A204.1 (cell line): Measurements from ENCODE around the gene TLX3.
"Not testable (repeated sequence)": the region's sequence is repeated elsewhere in the genome, so short reads cannot be mapped to it uniquely, and the experiment has no call there.

Source experiments
- FAIRE-seq: peaks from 2 replicates; lab custom pipeline; 2012; peaks lifted over from hg19 to GRCh38; lab: Jason Lieb, UNC

The TLX3 gene

DNA sequence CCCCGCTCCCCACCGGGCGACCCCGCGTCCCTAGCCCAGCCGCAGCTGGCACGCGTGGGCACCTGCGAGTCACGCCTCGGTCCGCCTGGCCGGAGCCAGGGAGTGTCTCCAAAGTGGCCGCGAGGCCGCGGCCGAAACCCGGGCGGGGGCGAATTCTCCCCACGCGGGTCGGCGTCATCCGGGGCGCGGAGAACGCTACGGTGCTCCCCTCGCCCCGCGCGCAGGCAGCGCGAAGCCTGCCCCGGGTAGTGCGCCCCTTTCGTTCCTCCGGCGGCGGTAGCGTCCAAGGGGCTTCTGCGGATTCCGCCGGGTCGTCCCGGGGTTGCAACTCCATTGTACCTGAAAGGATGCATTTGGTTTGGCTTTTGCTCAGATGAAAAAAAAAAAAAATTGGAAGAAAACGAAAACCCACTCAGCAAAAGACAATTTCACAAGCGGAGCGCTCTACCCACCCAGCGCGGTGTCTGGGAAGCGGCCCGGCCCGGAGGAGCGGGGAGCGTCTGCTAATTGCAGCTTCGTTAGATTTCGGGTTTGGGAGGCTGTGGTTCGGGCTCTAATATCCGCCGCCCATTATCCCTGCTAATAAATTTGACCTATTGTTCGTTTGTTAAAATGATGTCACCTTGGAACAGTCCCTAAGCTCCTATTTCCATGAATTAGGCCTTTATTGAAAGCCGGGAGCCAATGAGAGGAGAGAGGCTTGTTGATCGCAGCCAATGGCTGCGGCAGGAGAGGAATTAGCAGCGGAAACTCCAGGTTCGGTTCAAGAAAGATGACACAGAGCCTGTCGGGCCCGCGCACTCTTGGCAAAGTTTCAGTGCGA, at the start of gene TLX3:
Gene TLX3 (plus strand): TSS at position 796 of the 823 bp plus-strand sequence. CDS start 118 bp downstream, outside the sequence.
- no peak for FAIRE-seq

DNA sequence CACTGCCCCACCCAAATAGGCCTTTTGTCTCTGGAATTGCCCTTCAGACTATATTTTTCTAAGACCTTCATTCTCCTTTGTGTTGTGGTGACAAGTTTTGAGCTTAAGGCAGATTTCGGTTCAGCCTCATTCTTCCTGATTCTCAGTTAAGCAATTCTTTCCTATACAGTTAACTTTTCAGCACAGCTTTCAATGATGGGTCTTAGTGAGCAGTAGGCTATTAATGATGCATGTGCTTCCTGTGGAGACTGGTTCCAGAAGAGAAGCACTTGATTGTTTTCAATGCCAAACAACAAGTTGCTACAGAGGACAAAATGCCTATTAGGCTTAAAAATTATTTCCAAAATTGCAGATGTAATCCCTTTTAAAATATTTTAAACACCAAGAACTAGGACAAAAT, 47.7 kb upstream of the TLX3 start:
- no peak for FAIRE-seq

DNA sequence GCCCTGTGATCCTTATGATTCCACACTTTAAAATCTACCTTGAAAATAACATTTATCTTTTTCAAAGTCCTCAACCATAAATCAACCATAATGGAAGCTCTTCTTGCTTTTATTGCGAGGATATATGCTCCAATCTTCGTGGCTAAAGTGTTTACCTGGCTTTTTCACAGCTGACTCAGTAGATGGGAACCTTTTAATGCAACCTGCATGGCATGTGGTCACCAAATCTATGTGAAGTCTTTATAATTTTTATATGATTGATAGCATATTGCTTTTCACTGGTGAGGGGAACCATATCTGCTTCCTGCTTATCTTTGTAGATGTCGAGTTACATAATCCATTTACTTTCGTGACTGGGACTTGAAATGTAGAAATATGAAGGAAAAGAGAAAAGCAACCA, 47.1 kb upstream of the TLX3 start:
- FAIRE-seq = no peak

DNA sequence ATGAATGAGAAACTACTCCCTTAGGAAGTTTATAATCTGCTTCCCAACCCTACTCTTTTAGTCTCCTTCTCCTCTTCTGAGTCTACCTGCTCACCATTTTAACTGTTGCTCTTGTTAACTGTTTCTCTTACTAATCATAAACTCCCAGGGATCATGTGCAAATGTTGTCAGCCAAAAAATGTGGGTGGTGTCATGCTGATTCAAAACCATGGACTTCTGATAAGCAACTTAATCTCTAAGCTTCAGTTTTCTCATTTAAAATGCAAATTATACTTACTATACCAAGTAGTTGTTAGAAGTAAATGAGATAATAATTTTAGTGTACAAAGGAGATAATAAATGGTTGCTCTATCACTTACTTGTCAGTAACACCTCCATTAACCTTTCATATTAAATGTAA, 45.9 kb upstream of the TLX3 start:
- no peak for FAIRE-seq

DNA sequence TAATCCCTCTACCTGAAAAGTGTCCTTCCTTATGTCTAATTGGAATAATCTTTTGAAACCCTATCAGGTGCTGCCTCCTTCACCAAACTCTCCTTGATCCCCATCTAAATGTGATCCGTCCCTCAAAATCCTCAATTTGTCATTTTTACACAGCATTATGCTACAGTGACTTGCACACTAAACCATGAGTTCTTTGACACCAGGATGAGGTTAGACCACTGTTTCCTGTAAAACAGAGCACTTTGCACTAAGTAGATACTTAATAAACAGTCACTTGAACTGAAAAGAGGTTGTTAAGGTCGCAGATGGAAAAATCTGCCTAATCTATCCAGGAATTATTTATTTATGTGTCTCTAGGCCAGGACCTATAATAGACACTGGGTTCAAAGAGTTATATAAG, 44.2 kb upstream of the TLX3 start:
- FAIRE-seq = no peak

DNA sequence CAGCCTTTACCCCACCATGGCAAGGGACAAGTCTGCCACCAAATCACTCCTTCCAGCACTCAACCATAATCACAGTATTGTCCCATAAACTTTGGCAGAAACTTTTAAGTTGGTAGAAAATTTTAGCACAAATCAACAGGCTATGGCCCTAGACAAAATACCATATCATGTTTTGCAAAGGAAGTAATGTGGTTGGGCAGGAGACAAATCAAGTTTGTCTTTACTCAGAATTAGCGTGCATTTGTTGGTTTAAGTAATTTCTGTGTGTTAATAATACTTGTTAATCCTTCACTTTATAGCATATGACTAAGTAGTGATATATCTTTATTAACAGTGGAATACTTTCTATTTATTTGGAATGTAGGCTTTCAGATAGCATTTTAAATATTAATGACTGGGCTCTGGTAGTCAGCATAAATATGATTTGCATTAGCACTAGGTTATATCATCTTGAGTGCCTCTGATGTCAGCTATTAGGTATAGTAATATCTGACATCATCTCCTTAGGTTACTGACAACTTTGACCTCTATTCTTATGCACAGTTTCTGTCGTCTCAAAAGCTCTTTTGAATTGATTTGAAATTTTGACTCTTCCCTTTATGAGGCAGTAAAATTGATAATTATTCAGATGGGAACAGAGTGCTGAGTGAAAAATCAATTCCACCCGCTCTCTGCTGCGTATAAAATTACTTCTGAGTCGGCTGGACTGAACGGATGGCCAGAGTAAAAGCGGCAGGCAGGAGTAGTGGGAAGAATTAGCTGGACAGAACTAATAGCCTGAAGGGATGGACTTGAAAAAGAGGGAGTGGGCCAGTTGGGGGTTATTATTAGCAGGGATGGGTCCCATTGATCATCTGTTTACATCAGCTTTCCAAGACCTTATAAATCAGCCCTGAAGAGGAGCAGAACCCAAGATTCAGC, 40.1 kb upstream of the TLX3 start:
- no peak for FAIRE-seq

DNA sequence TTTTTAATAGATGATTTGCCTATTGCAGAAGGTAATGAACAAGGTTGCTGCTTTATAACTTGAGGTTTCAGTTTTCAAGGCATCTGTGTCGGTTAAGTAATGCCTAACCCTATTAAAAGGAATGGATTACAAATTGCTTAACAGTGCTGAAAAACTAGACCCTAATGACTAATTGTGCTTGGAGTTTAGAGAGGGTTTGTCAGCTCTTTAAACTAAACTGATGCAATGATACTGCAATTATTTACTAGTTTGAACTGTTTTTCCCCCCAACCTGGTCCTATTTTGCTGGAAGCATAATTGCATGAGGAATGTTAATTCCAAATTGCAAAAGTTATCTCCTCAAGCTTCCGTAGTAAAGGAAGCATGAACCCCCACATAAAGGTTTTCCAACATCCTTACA, 39.3 kb upstream of the TLX3 start:
- no peak for FAIRE-seq

DNA sequence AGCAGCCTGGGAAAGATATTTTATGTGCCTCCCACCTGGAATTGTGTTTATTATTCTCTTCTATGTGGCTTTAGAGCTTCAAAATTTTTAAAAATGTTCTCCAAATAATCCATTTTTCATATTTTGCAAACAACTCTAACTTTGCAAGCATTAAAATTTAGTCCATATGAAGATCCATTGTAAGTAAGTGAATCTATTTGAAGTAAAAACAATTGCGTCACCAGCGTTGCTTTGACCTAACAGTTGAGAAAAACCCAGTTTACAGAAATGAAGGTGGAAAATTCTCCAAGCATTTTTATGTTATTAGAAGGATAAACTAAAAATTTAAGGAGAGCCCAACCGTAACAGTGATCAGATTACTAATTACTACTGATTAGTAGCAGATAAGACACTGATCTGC, 38.9 kb upstream of the TLX3 start:
- no peak for FAIRE-seq

DNA sequence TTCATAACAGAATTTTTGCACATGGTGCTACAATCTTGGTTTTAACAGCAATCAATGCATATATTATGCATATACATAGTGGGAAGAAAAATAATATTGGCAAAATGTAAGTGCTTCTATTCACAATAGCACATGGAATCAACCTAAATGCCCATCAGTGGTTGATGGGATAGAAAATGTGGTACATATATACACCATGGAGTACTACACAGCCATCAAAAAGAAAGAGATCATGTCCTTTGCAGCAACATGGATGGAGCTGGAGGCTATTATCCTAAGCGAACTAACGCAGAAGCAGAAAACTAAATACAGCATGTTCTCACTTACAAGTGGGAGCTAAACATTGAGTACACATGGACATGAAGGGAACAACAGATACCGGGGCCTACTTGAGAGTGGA, 37.2 kb upstream of the TLX3 start:
- no peak for FAIRE-seq

DNA sequence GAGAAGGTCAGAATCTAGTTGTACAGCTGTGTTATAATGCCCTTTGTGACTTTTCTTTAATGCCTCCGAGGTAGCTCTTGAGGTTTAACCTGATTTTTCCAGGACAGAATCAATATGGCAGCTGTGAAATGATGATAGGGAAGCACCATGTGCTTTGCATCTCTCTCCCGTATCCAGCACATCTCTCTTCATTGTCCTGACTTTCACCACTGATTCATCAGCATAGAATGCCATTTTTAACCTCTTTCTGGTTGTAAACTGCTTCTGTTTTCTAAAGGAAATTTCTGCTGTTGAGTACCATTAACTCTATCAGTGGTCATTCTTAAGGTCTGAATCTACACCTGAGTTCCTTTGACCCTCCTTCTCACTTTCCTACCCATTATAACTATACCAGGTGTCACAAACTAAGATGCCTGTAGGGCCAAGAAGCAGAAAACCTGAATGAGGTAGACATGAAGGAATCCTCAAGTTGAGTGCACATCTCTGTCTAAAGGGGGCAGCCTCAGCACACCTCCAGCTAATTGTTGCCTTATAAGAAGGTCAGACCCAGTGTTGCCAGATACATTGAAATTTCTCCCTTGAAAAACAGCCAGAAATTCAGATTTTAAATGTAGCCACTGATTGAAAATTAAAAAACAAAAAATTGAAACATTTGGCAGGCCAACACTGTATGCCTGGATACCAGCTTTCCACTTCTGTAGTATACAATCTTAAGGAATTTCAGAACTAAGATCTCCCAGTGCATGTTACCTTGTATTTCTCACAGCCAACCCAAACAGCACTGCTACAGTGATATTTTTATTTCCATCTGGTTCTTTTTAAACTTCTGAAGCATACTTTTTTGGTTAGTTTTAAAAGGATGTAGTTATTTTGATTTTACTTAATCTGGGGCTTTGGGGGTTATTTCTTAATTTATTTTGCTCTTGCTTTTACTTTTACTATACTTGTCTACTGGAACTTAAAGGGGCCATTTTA, 35.8 kb upstream of the TLX3 start:
- FAIRE-seq = no peak

DNA sequence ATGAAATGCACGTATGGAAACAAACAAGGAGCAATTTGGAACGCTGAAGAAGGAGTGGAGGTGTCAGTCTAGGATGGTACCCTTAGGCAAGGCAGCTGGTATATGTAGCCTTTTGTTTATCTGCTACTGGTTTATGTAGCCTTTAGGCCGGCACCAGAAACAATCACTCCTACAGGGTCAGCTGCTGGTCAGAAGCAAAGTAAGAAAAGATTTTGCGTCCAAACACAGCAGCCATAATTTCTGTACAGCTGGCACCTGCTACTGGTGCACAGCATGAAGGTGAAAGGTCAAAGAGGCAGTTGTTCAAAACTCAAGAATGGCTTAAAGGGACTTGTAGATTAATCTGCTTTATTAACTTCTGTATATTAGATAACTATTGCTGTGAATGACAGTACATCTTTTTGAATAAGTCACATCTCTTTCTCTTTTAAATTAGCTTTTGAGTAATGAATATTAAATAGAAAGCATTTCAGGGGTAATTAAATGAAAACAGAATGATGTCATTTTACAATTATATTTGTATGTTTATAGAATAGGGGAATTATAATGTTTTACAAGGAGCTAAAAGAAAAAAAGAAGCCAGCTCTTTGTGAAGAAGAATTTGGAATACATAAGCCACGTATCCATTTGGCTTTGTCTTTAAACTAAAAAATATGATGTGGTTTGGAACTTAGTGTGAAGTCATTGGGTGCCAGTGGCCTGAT, 33.1 kb upstream of the TLX3 start:
- FAIRE-seq = no peak

DNA sequence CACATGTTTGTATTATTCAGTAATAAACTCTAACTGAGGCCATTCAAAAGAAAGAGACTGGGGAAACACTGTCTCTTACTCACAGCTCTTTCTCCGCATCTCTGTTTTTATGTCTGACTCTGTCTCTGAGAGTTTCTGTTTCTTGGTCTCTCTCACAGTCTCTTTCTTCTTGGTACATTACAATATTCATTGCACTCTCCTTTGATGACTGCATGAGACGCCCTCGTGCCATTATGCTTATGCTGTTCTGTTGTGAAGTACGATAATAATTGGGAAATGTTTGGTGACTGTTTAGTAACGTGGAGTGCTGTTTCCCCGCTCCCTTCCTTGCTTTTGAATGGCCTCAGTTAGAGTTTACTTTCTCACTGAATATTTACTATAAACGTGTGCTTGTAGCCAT, 25.3 kb upstream of the TLX3 start:
- no peak for FAIRE-seq

DNA sequence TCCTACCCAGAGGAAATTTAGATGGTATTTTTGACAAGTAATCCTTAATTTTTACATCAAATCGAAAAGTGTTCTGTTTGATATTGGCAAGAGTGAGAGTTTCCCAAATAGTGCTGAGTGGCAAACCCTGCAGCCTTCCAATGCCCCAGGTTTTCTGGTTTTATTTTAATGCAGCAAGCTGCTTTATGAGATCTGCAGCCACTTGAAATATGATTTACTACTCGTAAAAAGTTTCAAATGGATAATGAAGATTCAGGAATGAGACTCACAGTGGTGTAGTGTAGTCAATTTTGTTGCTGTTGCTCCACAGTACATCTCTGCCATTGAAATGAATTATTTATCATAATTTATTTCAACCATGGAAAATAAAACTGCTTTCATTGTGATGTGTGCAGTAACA, 23.6 kb upstream of the TLX3 start:
- no peak for FAIRE-seq

DNA sequence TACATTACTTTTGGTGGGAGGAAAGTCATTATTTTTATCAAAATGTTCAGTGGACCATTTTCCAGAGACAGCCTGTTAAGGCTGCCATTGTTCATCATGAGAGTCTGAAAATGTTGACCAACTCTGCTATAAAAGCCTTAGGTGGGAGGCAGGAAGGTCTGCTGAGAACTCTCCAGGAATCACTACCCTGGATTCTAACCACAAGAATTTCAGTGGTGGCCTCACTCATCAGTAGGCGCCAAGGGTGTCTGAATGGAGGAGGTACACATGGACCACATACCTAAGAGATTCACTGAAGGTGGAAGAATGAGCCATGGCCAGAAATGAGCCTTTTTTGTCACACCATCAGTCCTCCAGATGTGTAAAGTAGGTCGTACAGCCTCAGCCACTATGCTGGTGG, 21.0 kb upstream of the TLX3 start:
- FAIRE-seq = no peak

DNA sequence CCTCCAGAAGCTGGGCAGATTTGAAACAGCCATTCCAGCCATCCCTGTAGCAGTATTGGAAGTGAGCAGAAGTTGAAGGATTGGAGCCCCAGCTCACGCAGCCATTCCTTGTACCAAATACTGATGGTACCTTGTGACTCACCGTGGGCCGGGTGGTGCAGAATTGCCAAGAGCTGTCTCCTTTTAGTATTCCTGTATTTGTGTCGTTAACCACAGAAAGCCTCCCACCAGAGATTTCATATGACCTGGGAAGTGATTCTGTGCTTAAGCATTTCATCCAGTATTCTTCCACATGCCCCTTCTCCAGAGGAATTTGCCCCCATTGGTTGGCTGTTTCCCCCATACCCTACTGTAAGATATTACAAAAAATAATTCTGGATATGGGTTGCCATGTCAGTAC, 17.7 kb upstream of the TLX3 start:
- FAIRE-seq = no peak

DNA sequence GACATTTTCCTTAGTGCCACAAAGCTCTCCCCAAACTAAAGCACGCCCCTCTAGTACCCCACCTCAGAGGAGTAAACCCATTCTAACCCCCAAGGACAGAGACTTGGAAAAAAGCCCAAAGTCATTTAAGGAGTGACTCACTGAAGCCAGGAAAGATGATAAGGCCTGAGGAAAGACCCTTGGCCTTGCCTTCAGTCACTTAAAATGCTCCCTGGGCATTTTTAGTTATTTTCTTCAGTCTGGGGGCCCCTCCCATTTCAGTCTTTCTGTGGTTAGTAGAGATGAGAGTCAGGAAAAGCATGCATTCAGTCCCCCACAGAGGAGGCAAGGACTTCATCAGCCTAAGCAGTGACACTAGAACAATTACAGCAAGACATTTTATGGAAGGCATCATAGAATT, 13.7 kb upstream of the TLX3 start:
- FAIRE-seq = no peak

DNA sequence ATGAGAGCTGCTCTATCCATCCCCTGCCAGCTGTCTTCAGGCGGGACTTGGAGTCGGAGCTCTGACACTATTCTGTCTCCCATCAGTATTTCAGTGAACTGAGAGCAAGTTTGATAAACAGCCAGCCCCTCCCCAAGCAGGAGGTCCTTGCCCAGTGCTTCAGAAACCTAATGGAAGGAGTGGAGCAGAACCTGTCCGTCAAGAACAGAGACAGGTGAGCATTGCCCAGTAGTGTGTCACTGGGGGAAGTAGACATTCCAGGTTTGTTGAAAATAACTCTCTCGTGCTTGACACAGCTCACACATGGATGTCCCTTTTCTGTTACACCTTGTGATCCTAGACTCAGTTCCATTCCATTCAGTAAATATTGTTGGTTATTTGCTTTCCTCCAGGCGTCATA, 13.2 kb upstream of the TLX3 start:
- no peak for FAIRE-seq

DNA sequence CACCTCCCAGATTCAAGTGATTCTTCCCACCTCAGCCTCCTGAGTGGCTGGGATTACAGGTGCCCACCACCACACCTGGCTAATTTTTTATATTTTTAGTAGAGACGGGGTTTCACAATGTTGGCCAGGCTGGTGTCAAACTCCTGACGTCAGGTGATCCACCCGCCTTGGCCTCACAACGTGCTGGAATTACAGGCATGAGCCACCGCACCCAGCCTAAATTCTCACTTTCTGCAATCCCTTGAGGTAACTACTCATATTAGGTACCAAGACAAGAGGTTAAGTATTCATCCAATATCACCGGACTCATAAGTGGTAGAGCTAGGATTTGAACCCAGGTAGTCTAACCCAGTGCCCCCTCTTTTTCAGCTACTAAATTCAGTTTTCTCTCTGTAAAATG, 11.1 kb upstream of the TLX3 start:
- not testable (repeated sequence) for FAIRE-seq

DNA sequence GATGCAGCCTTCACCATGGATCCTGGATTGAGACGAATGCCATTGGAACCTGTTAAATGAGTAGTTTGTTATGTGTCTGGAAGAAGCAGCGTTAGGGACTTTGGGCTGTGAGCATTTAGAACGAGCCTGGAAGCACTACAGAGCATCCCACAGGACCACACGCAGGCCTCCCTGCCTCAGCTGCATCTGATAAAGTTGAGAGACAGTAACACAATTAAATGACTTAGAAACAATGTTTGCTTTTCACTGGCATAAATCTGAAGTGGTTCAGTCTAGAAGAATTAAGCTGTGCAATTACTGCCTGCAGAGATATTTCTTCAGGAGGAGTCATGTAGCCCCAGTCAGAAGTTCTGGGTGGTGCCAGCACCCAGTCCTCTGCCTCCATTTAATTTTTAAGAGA, 9.8 kb upstream of the TLX3 start:
- FAIRE-seq = no peak

DNA sequence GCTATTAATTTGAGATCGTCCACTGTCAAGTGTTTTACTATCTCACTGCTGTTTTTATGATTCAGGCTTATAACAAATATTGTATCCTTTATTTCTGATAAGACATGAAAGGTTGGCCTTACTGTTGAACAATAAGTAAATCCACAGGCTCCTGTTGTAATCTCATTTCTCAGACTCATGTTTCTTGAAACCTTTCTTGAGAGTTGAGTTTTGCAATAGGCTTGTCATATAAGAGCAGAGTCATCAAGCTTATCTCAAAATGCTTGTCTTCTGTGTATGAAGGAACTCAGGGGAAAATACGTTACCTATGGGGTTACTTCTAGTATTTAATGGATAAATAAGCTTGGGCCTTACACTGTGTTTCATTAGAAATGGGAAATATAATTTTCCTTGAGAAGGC, 9.2 kb upstream of the TLX3 start:
- no peak for FAIRE-seq

DNA sequence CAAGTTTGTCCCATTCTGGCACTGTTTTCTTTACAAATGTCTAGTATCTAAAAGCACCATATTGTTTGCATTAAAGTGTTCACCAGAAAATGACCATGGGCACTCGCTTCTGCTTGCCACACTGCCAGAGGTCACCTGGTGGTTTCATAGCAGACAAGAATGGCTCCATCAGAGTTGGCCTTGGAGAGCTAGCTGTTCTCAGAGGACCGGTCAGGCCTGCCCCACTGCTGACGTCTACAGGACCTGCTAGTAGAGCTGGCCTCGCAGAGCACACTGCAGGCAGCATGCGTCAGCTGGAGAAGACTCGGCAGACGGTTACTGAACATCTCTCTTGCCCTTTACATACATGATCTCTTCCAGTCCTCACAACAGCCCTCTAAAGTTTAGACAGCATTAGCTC, 8.7 kb upstream of the TLX3 start:
- FAIRE-seq = no peak

DNA sequence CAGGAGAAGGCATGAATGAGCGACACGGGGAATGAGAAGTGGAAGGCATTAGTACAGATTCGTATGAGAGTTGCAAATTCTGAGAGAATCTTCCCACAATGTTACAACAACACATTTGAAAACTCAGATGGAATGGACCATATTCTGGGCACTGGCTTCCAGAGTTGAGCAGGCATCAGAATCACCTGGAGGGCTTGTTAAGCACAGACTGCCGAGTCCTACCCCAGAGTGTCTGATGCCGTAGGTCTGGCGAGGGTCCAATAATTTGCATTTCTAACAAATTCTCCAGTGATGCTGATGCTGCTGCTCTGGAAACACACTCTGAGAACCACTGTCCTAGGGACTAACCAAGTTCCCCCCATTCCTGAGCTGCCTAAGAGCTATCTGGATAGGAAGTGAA, 2.9 kb upstream of the TLX3 start:
- no peak for FAIRE-seq
